ENCODE measurements around the gene NPPB.

NPPB gene

GRCh38 chr1:11835441-11836225, 23.1 kb downstream of the NPPB start:
- no peak overlapping the region for H3K27ac ChIP-seq (ENCODE audit: low read depth, low read length)
- H3K4me3 ChIP-seq (ENCODE audit: low read depth in 1 of 2, low read length in 2 of 2), result no peak overlapping the region
- no peaks in the 10 kb centered on the region for H3K27me3 ChIP-seq (ENCODE audit: control insufficient read depth in 1 of 2, insufficient read depth in 2 of 2, low read length in 2 of 2)
- no peaks in the 10 kb centered on the region for H3K9me3 ChIP-seq (ENCODE audit: control insufficient read depth in 1 of 2, low read length in 2 of 2)
- H3K4me1 ChIP-seq (ENCODE audit: control insufficient read depth in 1 of 2, insufficient read depth in 2 of 2, low read length in 2 of 2), result peaks cover 0 to 5% of the 10 kb centered on the region in 2 donors
- no peak overlapping the region for H3K9ac ChIP-seq (ENCODE audit: low read depth in 1 of 2, low read length in 2 of 2)
- peaks cover 53 to 94% of the 10 kb centered on the region in 2 donors for H3K36me3 ChIP-seq (ENCODE audit: control insufficient read depth in 1 of 2, insufficient read depth in 2 of 2, low read length in 2 of 2)

- Histone ChIP-seq H3K4me1 (ENCODE audit: control insufficient read depth in 1 of 2, insufficient read depth in 2 of 2, low read length in 2 of 2) (peaks cover 0 to 5% of the 10 kb centered on the region in 2 donors), H3K27me3 (ENCODE audit: control insufficient read depth in 1 of 2, insufficient read depth in 2 of 2, low read length in 2 of 2) (no peaks in the 10 kb centered on the region), H3K9me3 (ENCODE audit: control insufficient read depth in 1 of 2, low read length in 2 of 2) (no peaks in the 10 kb centered on the region), H3K36me3 (ENCODE audit: control insufficient read depth in 1 of 2, insufficient read depth in 2 of 2, low read length in 2 of 2) (peaks cover 52 to 92% of the 10 kb centered on the region in 2 donors), H3K4me3 (ENCODE audit: low read depth in 1 of 2, low read length in 2 of 2) (no peak overlapping the region), H3K9ac (ENCODE audit: low read depth in 1 of 2, low read length in 2 of 2) (no peak overlapping the region), H3K27ac (ENCODE audit: low read depth, low read length) (no peak overlapping the region)
Observed at GRCh38 chr1:11833900-11834299, 24.8 kb downstream of the NPPB start.

GRCh38 chr1:11833497-11833896, 25.2 kb downstream of the NPPB start:
- Histone ChIP-seq H3K4me1 (ENCODE audit: control insufficient read depth in 1 of 2, insufficient read depth in 2 of 2, low read length in 2 of 2) (peaks cover 0 to 5% of the 10 kb centered on the region in 2 donors), H3K9ac (ENCODE audit: low read depth in 1 of 2, low read length in 2 of 2) (no peak overlapping the region), H3K9me3 (ENCODE audit: control insufficient read depth in 1 of 2, low read length in 2 of 2) (no peaks in the 10 kb centered on the region), H3K4me3 (ENCODE audit: low read depth in 1 of 2, low read length in 2 of 2) (no peak overlapping the region), H3K27ac (ENCODE audit: low read depth, low read length) (no peak overlapping the region), H3K36me3 (ENCODE audit: control insufficient read depth in 1 of 2, insufficient read depth in 2 of 2, low read length in 2 of 2) (peaks cover 55 to 93% of the 10 kb centered on the region in 2 donors), H3K27me3 (ENCODE audit: control insufficient read depth in 1 of 2, insufficient read depth in 2 of 2, low read length in 2 of 2) (no peaks in the 10 kb centered on the region)

GRCh38 chr1:11831945-11832725, 26.6 kb downstream of the NPPB start:
- Histone ChIP-seq H3K9me3 (ENCODE audit: control insufficient read depth in 1 of 2, low read length in 2 of 2) (no peaks in the 10 kb centered on the region), H3K27me3 (ENCODE audit: control insufficient read depth in 1 of 2, insufficient read depth in 2 of 2, low read length in 2 of 2) (no peaks in the 10 kb centered on the region), H3K36me3 (ENCODE audit: control insufficient read depth in 1 of 2, insufficient read depth in 2 of 2, low read length in 2 of 2) (peaks cover 56 to 91% of the 10 kb centered on the region in 2 donors), H3K27ac (ENCODE audit: low read depth, low read length) (no peak overlapping the region), H3K4me3 (ENCODE audit: low read depth in 1 of 2, low read length in 2 of 2) (no peak overlapping the region), H3K4me1 (ENCODE audit: control insufficient read depth in 1 of 2, insufficient read depth in 2 of 2, low read length in 2 of 2) (peaks cover 0 to 5% of the 10 kb centered on the region in 2 donors), H3K9ac (ENCODE audit: low read depth in 1 of 2, low read length in 2 of 2) (no peak overlapping the region)

- Histone ChIP-seq H3K4me3 (ENCODE audit: low read depth in 1 of 2, low read length in 2 of 2) (no peak overlapping the region), H3K4me1 (ENCODE audit: control insufficient read depth in 1 of 2, insufficient read depth in 2 of 2, low read length in 2 of 2) (no peaks in the 10 kb centered on the region), H3K27ac (ENCODE audit: low read depth, low read length) (no peak overlapping the region), H3K36me3 (ENCODE audit: control insufficient read depth in 1 of 2, insufficient read depth in 2 of 2, low read length in 2 of 2) (peaks cover 40 to 89% of the 10 kb centered on the region in 2 donors), H3K9ac (ENCODE audit: low read depth in 1 of 2, low read length in 2 of 2) (no peak overlapping the region), H3K27me3 (ENCODE audit: control insufficient read depth in 1 of 2, insufficient read depth in 2 of 2, low read length in 2 of 2) (no peaks in the 10 kb centered on the region), H3K9me3 (ENCODE audit: control insufficient read depth in 1 of 2, low read length in 2 of 2) (no peaks in the 10 kb centered on the region)
Observed at GRCh38 chr1:11828511-11828910, 30.2 kb downstream of the NPPB start.

GRCh38 chr1:11826946-11827345, 31.8 kb downstream of the NPPB start:
- Histone ChIP-seq H3K4me3 (ENCODE audit: low read depth in 1 of 2, low read length in 2 of 2) (no peak overlapping the region), H3K36me3 (ENCODE audit: control insufficient read depth in 1 of 2, insufficient read depth in 2 of 2, low read length in 2 of 2) (peaks cover 32 to 81% of the 10 kb centered on the region in 2 donors)

GRCh38 chr1:11825131-11825530, 33.6 kb downstream of the NPPB start:
- Histone ChIP-seq H3K27ac (ENCODE audit: low read depth, low read length) (no peak overlapping the region), H3K4me1 (ENCODE audit: control insufficient read depth in 1 of 2, insufficient read depth in 2 of 2, low read length in 2 of 2) (no peaks in the 10 kb centered on the region), H3K4me3 (ENCODE audit: low read depth in 1 of 2, low read length in 2 of 2) (no peak overlapping the region), H3K9me3 (ENCODE audit: control insufficient read depth in 1 of 2, low read length in 2 of 2) (no peaks in the 10 kb centered on the region), H3K27me3 (ENCODE audit: control insufficient read depth in 1 of 2, insufficient read depth in 2 of 2, low read length in 2 of 2) (no peaks in the 10 kb centered on the region), H3K36me3 (ENCODE audit: control insufficient read depth in 1 of 2, insufficient read depth in 2 of 2, low read length in 2 of 2) (peaks cover 31 to 70% of the 10 kb centered on the region in 2 donors), H3K9ac (ENCODE audit: low read depth in 1 of 2, low read length in 2 of 2) (no peak overlapping the region)

More at GRCh38 chr1:11826946-11827345, 31.8 kb downstream of the NPPB start:
- Histone ChIP-seq H3K4me1 (ENCODE audit: control insufficient read depth in 1 of 2, insufficient read depth in 2 of 2, low read length in 2 of 2) (no peaks in the 10 kb centered on the region), H3K27me3 (ENCODE audit: control insufficient read depth in 1 of 2, insufficient read depth in 2 of 2, low read length in 2 of 2) (no peaks in the 10 kb centered on the region), H3K9ac (ENCODE audit: low read depth in 1 of 2, low read length in 2 of 2) (no peak overlapping the region), H3K27ac (ENCODE audit: low read depth, low read length) (no peak overlapping the region), H3K9me3 (ENCODE audit: control insufficient read depth in 1 of 2, low read length in 2 of 2) (no peaks in the 10 kb centered on the region)

GRCh38 chr1:11823366-11824137, 35.2 kb downstream of the NPPB start:
- Histone ChIP-seq H3K9ac (ENCODE audit: low read depth in 1 of 2, low read length in 2 of 2) (no peak overlapping the region), H3K4me3 (ENCODE audit: low read depth in 1 of 2, low read length in 2 of 2) (no peak overlapping the region), H3K27ac (ENCODE audit: low read depth, low read length) (no peak overlapping the region), H3K4me1 (ENCODE audit: control insufficient read depth in 1 of 2, insufficient read depth in 2 of 2, low read length in 2 of 2) (no peaks in the 10 kb centered on the region), H3K36me3 (ENCODE audit: control insufficient read depth in 1 of 2, insufficient read depth in 2 of 2, low read length in 2 of 2) (peaks cover 17 to 69% of the 10 kb centered on the region in 2 donors), H3K9me3 (ENCODE audit: control insufficient read depth in 1 of 2, low read length in 2 of 2) (no peaks in the 10 kb centered on the region), H3K27me3 (ENCODE audit: control insufficient read depth in 1 of 2, insufficient read depth in 2 of 2, low read length in 2 of 2) (no peaks in the 10 kb centered on the region)

GRCh38 chr1:11822091-11822490, 36.7 kb downstream of the NPPB start:
- H3K36me3 ChIP-seq (ENCODE audit: control insufficient read depth in 1 of 2, insufficient read depth in 2 of 2, low read length in 2 of 2), result peaks cover 16 to 64% of the 10 kb centered on the region in 2 donors
- H3K9ac ChIP-seq (ENCODE audit: low read depth in 1 of 2, low read length in 2 of 2), result no peak overlapping the region
- H3K4me1 ChIP-seq (ENCODE audit: control insufficient read depth in 1 of 2, insufficient read depth in 2 of 2, low read length in 2 of 2), result peaks cover 0 to under 1% of the 10 kb centered on the region in 2 donors
- H3K27me3 ChIP-seq (ENCODE audit: control insufficient read depth in 1 of 2, insufficient read depth in 2 of 2, low read length in 2 of 2), result no peaks in the 10 kb centered on the region
- H3K9me3 ChIP-seq (ENCODE audit: control insufficient read depth in 1 of 2, low read length in 2 of 2), result no peaks in the 10 kb centered on the region
- H3K27ac ChIP-seq (ENCODE audit: low read depth, low read length), result no peak overlapping the region
- no peak overlapping the region for H3K4me3 ChIP-seq (ENCODE audit: low read depth in 1 of 2, low read length in 2 of 2)
